C4-2B (cell line): ENCODE results near the gene PDCD1.

ENCODE experiments used
- CTCF ChIP-seq: fragments of 450-650 bp; conservative IDR thresholded peaks from 2 replicates; pipeline ENCODE4 v1.5.1; 2017; ENCODE audit warnings: mild to moderate bottlenecking
- ZFX ChIP-seq: fragments of 450-650 bp; IDR thresholded peaks from 2 replicates; pipeline ENCODE4 v1.6.1; 2017

- no peak for TF ChIP-seq CTCF
- no peak for TF ChIP-seq ZFX
These were observed 43.0 kb upstream of the PDCD1 start for GRCh38 chr2:241901500-241902351.
